Panc1 (cell line): Measurements from ENCODE around the gene PICALM. TPM values are rescaled to one million over a fixed set of nuclear protein-coding genes. Genes with fewer than 3 reads are reported as not detected.

Experiments used
- ATAC-seq: fragments of 200-7000 bp; cut with Tn5 transposase; 2 replicates; pipeline ENCODE4 v1.9.1; 2020; ENCODE audit warnings: mild to moderate bottlenecking, moderate library complexity
- BruUV-seq: library from RNA; stranded (reverse); fragments of 400-500 nt; replicated peaks from 2 replicates; lab custom pipeline; 2021; lab: Mats Ljungman, UMichigan
- CTCF ChIA-PET: fragments of 300-600 bp; sonication (Branson Sonifier 250); formaldehyde crosslinking; loops from one replicate; lab custom pipeline; 2022; ENCODE audit warnings: antibody characterized with exemption; lab: Charles Lee
- POLR2A ChIA-PET: fragments of 300-600 bp; sonication (Branson Sonifier 250); formaldehyde crosslinking; loops from one replicate; lab custom pipeline; 2022; ENCODE audit warnings: antibody characterized with exemption; lab: Charles Lee
- DNase-seq: peaks from one replicate; pipeline ENCODE4 v3.0.0-alpha.2; 2010; ENCODE audit warnings: low read depth, low spot score
- H3K27ac ChIP-seq: 2 replicates; pipeline ENCODE4 v1.5.1; 2011; ENCODE audit warnings: mild to moderate bottlenecking, low read length, inconsistent platforms
- H3K27me3 ChIP-seq: fragments of 200-500 bp; sonication (Bioruptor generic); 2 replicates; pipeline ENCODE4 v1.6.0; 2014; ENCODE audit warnings: low read length, inconsistent platforms; ENCODE audit not compliant: control insufficient read depth, insufficient read depth
- H3K36me3 ChIP-seq: fragments of 200-500 bp; sonication (Bioruptor generic); 2 replicates; pipeline ENCODE4 v1.5.1; 2014; ENCODE audit warnings: inconsistent platforms, mild to moderate bottlenecking, low read length, moderate library complexity; ENCODE audit not compliant: control insufficient read depth, insufficient read depth
- H3K4me1 ChIP-seq: 2 replicates; pipeline ENCODE4 v1.5.1; 2011; ENCODE audit warnings: inconsistent platforms, mild to moderate bottlenecking, low read length, moderate library complexity; ENCODE audit not compliant: control insufficient read depth, insufficient read depth
- H3K4me3 ChIP-seq, 2 experiments: 2 replicates each; pipeline ENCODE4 v1.5.1; 2011 to 2012; ENCODE audit warnings: low read depth in 2 of 2, low read length in 2 of 2, mild to moderate bottlenecking in 2 of 2, inconsistent platforms in 1 of 2, moderate library complexity in 1 of 2
- H3K9me3 ChIP-seq: fragments of 200-500 bp; sonication (Bioruptor generic); 2 replicates; pipeline ENCODE4 v1.5.1; 2014; ENCODE audit warnings: low read depth, mild to moderate bottlenecking, inconsistent platforms, low read length, moderate library complexity; ENCODE audit not compliant: control insufficient read depth, insufficient read depth
- POLR2AphosphoS5 ChIP-seq: IDR thresholded peaks from 2 replicates; pipeline ENCODE4 v1.6.1; 2012; ENCODE audit warnings: mild to moderate bottlenecking, low read depth, low read length, moderate library complexity
- SIN3A ChIP-seq: IDR thresholded peaks from 2 replicates; pipeline ENCODE4 v1.6.1; 2012; ENCODE audit warnings: low read depth, mild to moderate bottlenecking, low read length, moderate library complexity, borderline replicate concordance; ENCODE audit not compliant: insufficient read depth
- TCF7L2 ChIP-seq: IDR thresholded peaks from 2 replicates; pipeline ENCODE4 v1.6.1; 2011; ENCODE audit warnings: mild to moderate bottlenecking, low read depth, low read length, inconsistent platforms
- in situ Hi-C: cut with HindIII; loops from 2 replicates; pipeline ENCODE4 v1.10.0; 2016; ENCODE audit warnings: low sequenced_read_pairs, low pct_unique_long_range_greater_than_20kb
- intact Hi-C: fragments of 100-400 bp; cut with micrococcal nuclease; formaldehyde crosslinking; loops from one replicate; pipeline ENCODE4 v1.10.0; 2022; ENCODE audit not compliant: unreplicated experiment
- total RNA-seq: library from RNA; stranded (reverse); gene quantifications from one replicate; pipeline ENCODE4 v1.2.1, GENCODE V29; 2021; ENCODE audit not compliant: unreplicated experiment
- TF ChIP-seq, protein P1 (sequence below), 2 experiments: IDR thresholded peaks; 2 replicates each; pipeline ENCODE4 v1.6.1; 2011 to 2012; ENCODE audit warnings: low read depth in 2 of 2, control low read depth in 1 of 2, low read length in 1 of 2, mild to moderate bottlenecking in 1 of 2, moderate library complexity in 1 of 2; ENCODE audit not compliant: insufficient read depth in 1 of 2
- TF ChIP-seq, protein P2 (sequence below): fragments of 450-650 bp; IDR thresholded peaks from 2 replicates; pipeline ENCODE4 v1.5.1; 2017; ENCODE audit warnings: mild to moderate bottlenecking

Gene PICALM
- total RNA-seq, 1 experiment from 2014 or later: 153 TPM

DNA sequence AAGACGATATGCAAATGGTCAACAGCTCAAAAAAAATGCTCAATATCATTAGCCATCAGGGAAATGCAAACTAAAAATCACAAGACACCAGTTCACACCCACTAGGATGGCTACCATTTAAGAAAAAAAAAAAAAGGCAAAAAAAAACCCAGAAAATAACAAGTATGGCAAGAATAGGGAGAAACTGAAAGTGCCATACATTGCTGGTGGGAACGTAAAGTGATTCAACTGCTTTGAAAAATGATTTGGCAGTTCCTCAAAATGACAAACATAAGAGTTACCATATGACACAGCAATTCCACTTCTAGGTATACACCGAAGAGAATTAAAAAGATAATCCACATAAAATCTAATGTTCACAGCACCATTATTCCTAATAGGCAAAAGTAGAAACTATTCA lies 47.5 kb downstream of the PICALM start:
- BruUV-seq: no TSS peak
- in situ Hi-C loops (no loop called here), intact Hi-C loops (no loop called here)
- DNase-seq: no peak
- ATAC-seq: no peak
- Histone ChIP-seq H3K36me3 (peaks cover 27% of the 10 kb centered on the region; the same call in 1 of the 2 replicates), H3K4me3 (no peak overlapping the region), H3K27me3 (no peaks in the 10 kb centered on the region), H3K4me1 (no peaks in the 10 kb centered on the region), H3K9me3 (no peaks in the 10 kb centered on the region), H3K27ac (no peak overlapping the region)
- ChIA-PET CTCF (no interaction called here), POLR2A (no interaction called here)
- TF ChIP-seq, protein P1, sequence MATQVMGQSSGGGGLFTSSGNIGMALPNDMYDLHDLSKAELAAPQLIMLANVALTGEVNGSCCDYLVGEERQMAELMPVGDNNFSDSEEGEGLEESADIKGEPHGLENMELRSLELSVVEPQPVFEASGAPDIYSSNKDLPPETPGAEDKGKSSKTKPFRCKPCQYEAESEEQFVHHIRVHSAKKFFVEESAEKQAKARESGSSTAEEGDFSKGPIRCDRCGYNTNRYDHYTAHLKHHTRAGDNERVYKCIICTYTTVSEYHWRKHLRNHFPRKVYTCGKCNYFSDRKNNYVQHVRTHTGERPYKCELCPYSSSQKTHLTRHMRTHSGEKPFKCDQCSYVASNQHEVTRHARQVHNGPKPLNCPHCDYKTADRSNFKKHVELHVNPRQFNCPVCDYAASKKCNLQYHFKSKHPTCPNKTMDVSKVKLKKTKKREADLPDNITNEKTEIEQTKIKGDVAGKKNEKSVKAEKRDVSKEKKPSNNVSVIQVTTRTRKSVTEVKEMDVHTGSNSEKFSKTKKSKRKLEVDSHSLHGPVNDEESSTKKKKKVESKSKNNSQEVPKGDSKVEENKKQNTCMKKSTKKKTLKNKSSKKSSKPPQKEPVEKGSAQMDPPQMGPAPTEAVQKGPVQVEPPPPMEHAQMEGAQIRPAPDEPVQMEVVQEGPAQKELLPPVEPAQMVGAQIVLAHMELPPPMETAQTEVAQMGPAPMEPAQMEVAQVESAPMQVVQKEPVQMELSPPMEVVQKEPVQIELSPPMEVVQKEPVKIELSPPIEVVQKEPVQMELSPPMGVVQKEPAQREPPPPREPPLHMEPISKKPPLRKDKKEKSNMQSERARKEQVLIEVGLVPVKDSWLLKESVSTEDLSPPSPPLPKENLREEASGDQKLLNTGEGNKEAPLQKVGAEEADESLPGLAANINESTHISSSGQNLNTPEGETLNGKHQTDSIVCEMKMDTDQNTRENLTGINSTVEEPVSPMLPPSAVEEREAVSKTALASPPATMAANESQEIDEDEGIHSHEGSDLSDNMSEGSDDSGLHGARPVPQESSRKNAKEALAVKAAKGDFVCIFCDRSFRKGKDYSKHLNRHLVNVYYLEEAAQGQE (IDR thresholded peaks at IDR 0.05; ENCODE audit: insufficient read depth in 1 of 2, low read depth in 2 of 2, low read length in 1 of 2): no peak
- no peak for TF ChIP-seq POLR2AphosphoS5
- TF ChIP-seq TCF7L2: no peak

DNA sequence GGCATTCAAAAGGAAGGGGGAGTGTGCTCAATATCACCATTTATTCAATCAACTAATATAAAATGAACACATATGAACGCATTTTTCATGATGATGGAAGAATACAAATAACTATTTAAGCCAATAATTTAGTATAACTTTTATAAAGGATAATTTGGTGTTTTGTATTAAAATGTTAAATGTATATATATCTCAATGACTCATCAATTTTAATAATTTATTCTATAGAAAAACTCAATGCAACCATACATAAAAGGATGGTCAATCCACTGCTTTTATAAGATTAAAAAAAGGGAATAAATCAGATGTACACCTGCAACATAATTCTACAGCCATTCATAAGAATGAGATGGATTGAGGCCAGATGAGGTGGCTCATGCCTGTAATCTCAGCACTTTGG lies 50.6 kb downstream of the PICALM start:
- no peak overlapping the region for H3K27ac ChIP-seq
- no peak for DNase-seq
- H3K9me3 ChIP-seq: no peaks in the 10 kb centered on the region
- H3K27me3 ChIP-seq: no peaks in the 10 kb centered on the region
- H3K36me3 ChIP-seq: peaks cover 30% of the 10 kb centered on the region; the same call in 1 of the 2 replicates
- in situ Hi-C loops (no loop called here), intact Hi-C loops (no loop called here)
- CTCF ChIA-PET: no interaction called here
- ATAC-seq: no peak
- peaks cover 4% of the 10 kb centered on the region; the same call in 1 of the 2 replicates for H3K4me1 ChIP-seq
- TF ChIP-seq TCF7L2 (no peak), POLR2AphosphoS5 (no peak), SIN3A (no peak)
- TF ChIP-seq, protein P2, sequence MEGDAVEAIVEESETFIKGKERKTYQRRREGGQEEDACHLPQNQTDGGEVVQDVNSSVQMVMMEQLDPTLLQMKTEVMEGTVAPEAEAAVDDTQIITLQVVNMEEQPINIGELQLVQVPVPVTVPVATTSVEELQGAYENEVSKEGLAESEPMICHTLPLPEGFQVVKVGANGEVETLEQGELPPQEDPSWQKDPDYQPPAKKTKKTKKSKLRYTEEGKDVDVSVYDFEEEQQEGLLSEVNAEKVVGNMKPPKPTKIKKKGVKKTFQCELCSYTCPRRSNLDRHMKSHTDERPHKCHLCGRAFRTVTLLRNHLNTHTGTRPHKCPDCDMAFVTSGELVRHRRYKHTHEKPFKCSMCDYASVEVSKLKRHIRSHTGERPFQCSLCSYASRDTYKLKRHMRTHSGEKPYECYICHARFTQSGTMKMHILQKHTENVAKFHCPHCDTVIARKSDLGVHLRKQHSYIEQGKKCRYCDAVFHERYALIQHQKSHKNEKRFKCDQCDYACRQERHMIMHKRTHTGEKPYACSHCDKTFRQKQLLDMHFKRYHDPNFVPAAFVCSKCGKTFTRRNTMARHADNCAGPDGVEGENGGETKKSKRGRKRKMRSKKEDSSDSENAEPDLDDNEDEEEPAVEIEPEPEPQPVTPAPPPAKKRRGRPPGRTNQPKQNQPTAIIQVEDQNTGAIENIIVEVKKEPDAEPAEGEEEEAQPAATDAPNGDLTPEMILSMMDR: no peak
- TF ChIP-seq, protein P1 (IDR thresholded peaks at IDR 0.05; ENCODE audit: insufficient read depth in 1 of 2, low read depth in 2 of 2, low read length in 1 of 2): no peak
- POLR2A ChIA-PET: no interaction called here
- BruUV-seq: no TSS peak
- no peak overlapping the region for H3K4me3 ChIP-seq
